WTC11 (cell line): ENCODE results near the gene SNX20. TPM values are rescaled to one million over a fixed set of nuclear protein-coding genes. Genes with fewer than 3 reads are reported as not detected.

Source experiments
- ATAC-seq: fragments of 200-7000 bp; cut with Tn5 transposase; 2 replicates; pipeline ENCODE4 v1.10.0; 2021; ENCODE audit warnings: mild to moderate bottlenecking, moderate library complexity
- CTCF ChIA-PET: fragments of 300-600 bp; sonication (Branson Sonifier 250); formaldehyde crosslinking; loops from one replicate; lab custom pipeline; 2021; ENCODE audit warnings: antibody characterized with exemption; lab: Charles Lee
- POLR2A ChIA-PET: fragments of 350-600 bp; sonication (Branson Sonifier 250); formaldehyde crosslinking; loops from one replicate; lab custom pipeline; 2021; ENCODE audit warnings: antibody characterized with exemption; lab: Charles Lee
- DNase-seq: peaks from one replicate; pipeline ENCODE4 v3.0.0; 2021; ENCODE audit warnings: low spot score
- H3K27ac Mint-ChIP-seq: 2 replicates; pipeline ENCODE4 v1.8.0; 2021; ENCODE audit warnings: mixed read lengths
- H3K27me3 Mint-ChIP-seq: 2 replicates; pipeline ENCODE4 v1.8.0; 2021; ENCODE audit warnings: low read depth, mild to moderate bottlenecking, moderate library complexity, mixed read lengths
- H3K36me3 Mint-ChIP-seq: 2 replicates; pipeline ENCODE4 v1.8.0; 2021; ENCODE audit warnings: mixed read lengths
- H3K4me1 Mint-ChIP-seq: 2 replicates; pipeline ENCODE4 v1.8.0; 2022; ENCODE audit warnings: mixed read lengths
- H3K4me3 Mint-ChIP-seq: 2 replicates; pipeline ENCODE4 v1.8.0; 2021; ENCODE audit warnings: mild to moderate bottlenecking, moderate library complexity, mixed read lengths
- H3K9me3 Mint-ChIP-seq: 2 replicates; pipeline ENCODE4 v1.8.0; 2021; ENCODE audit warnings: mixed read lengths
- NFE2L1 ChIP-seq: sonication (generic); formaldehyde crosslinking; IDR thresholded peaks from 2 replicates; pipeline ENCODE4 v1.8.1; 2023; ENCODE audit warnings: missing genetic modification reagents
- NR3C1 ChIP-seq: sonication (generic); formaldehyde crosslinking; conservative IDR thresholded peaks from 2 replicates; pipeline ENCODE4 v1.8.1; 2023; ENCODE audit warnings: low read depth, mild to moderate bottlenecking, missing genetic modification reagents
- RORB ChIP-seq: fragments of 250-450 bp; sonication (Bioruptor Pico); IDR thresholded peaks from 2 replicates; pipeline ENCODE4 v1.9.0; 2021; ENCODE audit warnings: mild to moderate bottlenecking
- SMAD4 ChIP-seq: sonication (generic); formaldehyde crosslinking; IDR thresholded peaks from 2 replicates; pipeline ENCODE4 v1.8.0; 2022; ENCODE audit warnings: mild to moderate bottlenecking, missing genetic modification reagents
- ZBTB21 ChIP-seq: sonication (generic); formaldehyde crosslinking; IDR thresholded peaks from 2 replicates; pipeline ENCODE4 v1.8.1; 2023; ENCODE audit warnings: mild to moderate bottlenecking, missing genetic modification reagents, borderline replicate concordance
- ZNF121 ChIP-seq: sonication (generic); formaldehyde crosslinking; IDR thresholded peaks from 2 replicates; pipeline ENCODE4 v1.8.0; 2023; ENCODE audit warnings: missing genetic modification reagents
- total RNA-seq: library from RNA; stranded (reverse); gene quantifications from 3 replicates; pipeline ENCODE4 v1.2.3, GENCODE V29; 2021
- TF ChIP-seq, protein P1 (sequence below): fragments of 250-450 bp; sonication (Bioruptor Pico); IDR thresholded peaks from 2 replicates; pipeline ENCODE4 v1.9.0; 2021; ENCODE audit warnings: moderate library complexity, mild to moderate bottlenecking, inconsistent platforms, borderline replicate concordance
- TF ChIP-seq, protein P2 (sequence below): sonication (generic); formaldehyde crosslinking; IDR thresholded peaks from 2 replicates; pipeline ENCODE4 v1.8.1; 2023; ENCODE audit warnings: mild to moderate bottlenecking, missing genetic modification reagents, moderate library complexity
- TF ChIP-seq, protein P3 (sequence below): sonication (generic); formaldehyde crosslinking; IDR thresholded peaks from 2 replicates; pipeline ENCODE4 v1.8.1; 2022; ENCODE audit warnings: low read depth, missing genetic modification reagents, borderline replicate concordance
- TF ChIP-seq, protein P4 (sequence below): fragments of 250-450 bp; sonication (Bioruptor Pico); IDR thresholded peaks from 2 replicates; pipeline ENCODE4 v1.9.0; 2021; ENCODE audit warnings: mild to moderate bottlenecking
- TF ChIP-seq, protein P5 (sequence below): sonication (generic); formaldehyde crosslinking; IDR thresholded peaks from 2 replicates; pipeline ENCODE4 v1.8.1; 2023; ENCODE audit warnings: mild to moderate bottlenecking, moderate library complexity, missing genetic modification reagents
- TF ChIP-seq, protein P6 (sequence below): fragments of 200-600 bp; IDR thresholded peaks from 2 replicates; pipeline ENCODE4 v1.8.0; 2022; ENCODE audit warnings: antibody characterized with exemption
- TF ChIP-seq, protein P7 (sequence below): sonication (generic); formaldehyde crosslinking; IDR thresholded peaks from 2 replicates; pipeline ENCODE4 v1.8.0; 2022; ENCODE audit warnings: mild to moderate bottlenecking, missing genetic modification reagents
- TF ChIP-seq, protein P8 (sequence below): sonication (generic); formaldehyde crosslinking; IDR thresholded peaks from 2 replicates; pipeline ENCODE4 v1.8.1; 2023; ENCODE audit warnings: mild to moderate bottlenecking, missing genetic modification reagents, borderline replicate concordance
- TF ChIP-seq, protein P9 (sequence below): sonication (generic); formaldehyde crosslinking; IDR thresholded peaks from 2 replicates; pipeline ENCODE4 v1.8.0; 2023; ENCODE audit warnings: missing genetic modification reagents

Gene SNX20
- total RNA-seq, 1 experiment from 2014 or later: not detected

DNA sequence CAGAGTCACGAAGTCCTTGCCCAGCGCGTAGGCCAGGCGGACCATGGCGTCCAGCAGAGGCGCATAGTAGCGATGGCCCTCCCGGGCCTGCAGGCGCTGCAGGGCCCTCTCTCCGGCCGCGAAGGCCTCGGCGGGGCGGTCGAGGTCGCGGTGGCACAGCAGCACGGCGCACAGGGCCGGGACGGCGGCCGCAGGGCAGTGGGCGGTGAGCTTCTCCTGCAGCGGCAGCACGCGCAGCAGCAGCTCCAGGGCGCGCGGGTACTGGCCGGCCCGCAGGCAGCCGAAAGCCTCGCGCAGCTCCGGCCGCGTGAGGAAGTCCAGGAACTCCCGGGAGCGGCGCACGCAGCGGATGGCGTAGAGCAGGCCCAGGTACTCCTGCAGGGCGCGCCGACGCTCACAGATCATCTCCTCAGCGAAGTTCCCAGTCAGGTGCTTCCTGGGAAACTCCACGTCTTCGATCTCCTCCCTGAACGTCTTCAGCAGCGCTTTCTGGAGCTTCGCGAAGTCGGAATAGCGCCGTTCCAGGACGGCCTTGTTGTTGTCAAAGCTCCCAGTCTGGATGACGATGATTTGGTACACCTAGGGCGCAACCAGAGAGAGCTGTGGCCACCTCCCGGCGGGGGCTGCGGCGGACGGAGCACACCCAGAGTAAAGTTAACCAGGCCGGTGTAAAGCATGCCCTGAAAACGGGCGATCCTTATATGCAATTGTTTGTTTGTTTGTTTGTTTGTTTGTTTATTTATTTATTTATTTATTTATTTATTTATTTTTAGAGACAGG lies 7.4 kb downstream of the SNX20 start (continued):
- TF ChIP-seq, protein P1, sequence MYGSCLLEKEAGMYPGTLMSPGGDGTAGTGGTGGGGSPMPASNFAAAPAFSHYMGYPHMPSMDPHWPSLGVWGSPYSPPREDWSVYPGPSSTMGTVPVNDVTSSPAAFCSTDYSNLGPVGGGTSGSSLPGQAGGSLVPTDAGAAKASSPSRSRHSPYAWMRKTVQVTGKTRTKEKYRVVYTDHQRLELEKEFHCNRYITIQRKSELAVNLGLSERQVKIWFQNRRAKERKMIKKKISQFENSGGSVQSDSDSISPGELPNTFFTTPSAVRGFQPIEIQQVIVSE (CRISPR knock-in tag): no peak
- TF ChIP-seq ZBTB21 (no peak), SMAD4 (CRISPR knock-in tag) (no peak), RORB (no peak), NFE2L1 (no peak)
- TF ChIP-seq, protein P2, sequence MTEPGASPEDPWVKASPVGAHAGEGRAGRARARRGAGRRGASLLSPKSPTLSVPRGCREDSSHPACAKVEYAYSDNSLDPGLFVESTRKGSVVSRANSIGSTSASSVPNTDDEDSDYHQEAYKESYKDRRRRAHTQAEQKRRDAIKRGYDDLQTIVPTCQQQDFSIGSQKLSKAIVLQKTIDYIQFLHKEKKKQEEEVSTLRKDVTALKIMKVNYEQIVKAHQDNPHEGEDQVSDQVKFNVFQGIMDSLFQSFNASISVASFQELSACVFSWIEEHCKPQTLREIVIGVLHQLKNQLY: no peak
- TF ChIP-seq, protein P3, sequence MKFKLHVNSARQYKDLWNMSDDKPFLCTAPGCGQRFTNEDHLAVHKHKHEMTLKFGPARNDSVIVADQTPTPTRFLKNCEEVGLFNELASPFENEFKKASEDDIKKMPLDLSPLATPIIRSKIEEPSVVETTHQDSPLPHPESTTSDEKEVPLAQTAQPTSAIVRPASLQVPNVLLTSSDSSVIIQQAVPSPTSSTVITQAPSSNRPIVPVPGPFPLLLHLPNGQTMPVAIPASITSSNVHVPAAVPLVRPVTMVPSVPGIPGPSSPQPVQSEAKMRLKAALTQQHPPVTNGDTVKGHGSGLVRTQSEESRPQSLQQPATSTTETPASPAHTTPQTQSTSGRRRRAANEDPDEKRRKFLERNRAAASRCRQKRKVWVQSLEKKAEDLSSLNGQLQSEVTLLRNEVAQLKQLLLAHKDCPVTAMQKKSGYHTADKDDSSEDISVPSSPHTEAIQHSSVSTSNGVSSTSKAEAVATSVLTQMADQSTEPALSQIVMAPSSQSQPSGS (CRISPR knock-in tag): no peak
- TF ChIP-seq, protein P4, sequence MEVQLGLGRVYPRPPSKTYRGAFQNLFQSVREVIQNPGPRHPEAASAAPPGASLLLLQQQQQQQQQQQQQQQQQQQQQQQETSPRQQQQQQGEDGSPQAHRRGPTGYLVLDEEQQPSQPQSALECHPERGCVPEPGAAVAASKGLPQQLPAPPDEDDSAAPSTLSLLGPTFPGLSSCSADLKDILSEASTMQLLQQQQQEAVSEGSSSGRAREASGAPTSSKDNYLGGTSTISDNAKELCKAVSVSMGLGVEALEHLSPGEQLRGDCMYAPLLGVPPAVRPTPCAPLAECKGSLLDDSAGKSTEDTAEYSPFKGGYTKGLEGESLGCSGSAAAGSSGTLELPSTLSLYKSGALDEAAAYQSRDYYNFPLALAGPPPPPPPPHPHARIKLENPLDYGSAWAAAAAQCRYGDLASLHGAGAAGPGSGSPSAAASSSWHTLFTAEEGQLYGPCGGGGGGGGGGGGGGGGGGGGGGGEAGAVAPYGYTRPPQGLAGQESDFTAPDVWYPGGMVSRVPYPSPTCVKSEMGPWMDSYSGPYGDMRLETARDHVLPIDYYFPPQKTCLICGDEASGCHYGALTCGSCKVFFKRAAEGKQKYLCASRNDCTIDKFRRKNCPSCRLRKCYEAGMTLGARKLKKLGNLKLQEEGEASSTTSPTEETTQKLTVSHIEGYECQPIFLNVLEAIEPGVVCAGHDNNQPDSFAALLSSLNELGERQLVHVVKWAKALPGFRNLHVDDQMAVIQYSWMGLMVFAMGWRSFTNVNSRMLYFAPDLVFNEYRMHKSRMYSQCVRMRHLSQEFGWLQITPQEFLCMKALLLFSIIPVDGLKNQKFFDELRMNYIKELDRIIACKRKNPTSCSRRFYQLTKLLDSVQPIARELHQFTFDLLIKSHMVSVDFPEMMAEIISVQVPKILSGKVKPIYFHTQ (CRISPR knock-in tag): no peak
- TF ChIP-seq, all 79 proteins: peak for 0

DNA sequence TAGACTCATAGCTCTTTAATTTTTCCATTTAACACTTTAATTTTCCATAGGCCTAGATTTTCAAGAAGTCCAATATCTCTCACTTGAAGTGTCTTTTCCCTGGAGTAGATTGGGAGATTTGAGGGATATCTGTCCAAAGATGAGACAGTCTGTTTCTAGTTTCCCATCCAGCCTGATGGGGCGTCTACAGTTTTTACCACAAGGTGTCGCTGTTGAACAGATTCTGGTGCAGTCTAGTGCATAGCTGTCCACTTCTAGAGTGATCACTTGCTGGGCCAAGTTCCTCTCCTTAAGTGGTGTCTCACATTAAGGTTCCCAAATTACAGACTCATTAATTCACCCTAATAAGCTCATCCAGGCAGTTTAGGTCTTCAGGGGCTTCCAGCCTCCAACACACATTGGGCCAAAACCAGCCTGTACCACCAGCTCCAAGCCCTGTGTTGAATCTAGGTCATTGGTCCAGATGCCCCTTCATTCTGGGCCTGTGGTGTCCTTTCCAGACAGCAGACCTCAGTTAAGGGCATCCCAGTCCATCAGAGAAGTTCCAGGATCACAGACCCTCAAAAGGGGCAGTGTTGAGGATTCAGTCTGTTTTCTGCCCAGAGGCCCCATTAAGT lies 9.4 kb downstream of the SNX20 start:
- peaks cover 16% of the 10 kb centered on the region for H3K36me3 Mint-ChIP-seq
- H3K9me3 Mint-ChIP-seq: peaks cover 24% of the 10 kb centered on the region
- H3K27me3 Mint-ChIP-seq: no peaks in the 10 kb centered on the region; the same call in 1 of the 2 replicates
- no peak overlapping the region for H3K4me3 Mint-ChIP-seq
- no peak overlapping the region for H3K27ac Mint-ChIP-seq
- H3K4me1 Mint-ChIP-seq: peaks cover 13% of the 10 kb centered on the region
- ATAC-seq (peak; percentile 26; the same call in 1 of the 2 replicates), DNase-seq (peak; percentile 59)
- POLR2A ChIA-PET: no interaction called here
- TF ChIP-seq, protein P5, sequence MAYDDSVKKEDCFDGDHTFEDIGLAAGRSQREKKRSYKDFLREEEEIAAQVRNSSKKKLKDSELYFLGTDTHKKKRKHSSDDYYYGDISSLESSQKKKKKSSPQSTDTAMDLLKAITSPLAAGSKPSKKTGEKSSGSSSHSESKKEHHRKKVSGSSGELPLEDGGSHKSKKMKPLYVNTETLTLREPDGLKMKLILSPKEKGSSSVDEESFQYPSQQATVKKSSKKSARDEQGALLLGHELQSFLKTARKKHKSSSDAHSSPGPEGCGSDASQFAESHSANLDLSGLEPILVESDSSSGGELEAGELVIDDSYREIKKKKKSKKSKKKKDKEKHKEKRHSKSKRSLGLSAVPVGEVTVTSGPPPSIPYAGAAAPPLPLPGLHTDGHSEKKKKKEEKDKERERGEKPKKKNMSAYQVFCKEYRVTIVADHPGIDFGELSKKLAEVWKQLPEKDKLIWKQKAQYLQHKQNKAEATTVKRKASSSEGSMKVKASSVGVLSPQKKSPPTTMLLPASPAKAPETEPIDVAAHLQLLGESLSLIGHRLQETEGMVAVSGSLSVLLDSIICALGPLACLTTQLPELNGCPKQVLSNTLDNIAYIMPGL (CRISPR knock-in tag): no peak
- TF ChIP-seq, protein P6, sequence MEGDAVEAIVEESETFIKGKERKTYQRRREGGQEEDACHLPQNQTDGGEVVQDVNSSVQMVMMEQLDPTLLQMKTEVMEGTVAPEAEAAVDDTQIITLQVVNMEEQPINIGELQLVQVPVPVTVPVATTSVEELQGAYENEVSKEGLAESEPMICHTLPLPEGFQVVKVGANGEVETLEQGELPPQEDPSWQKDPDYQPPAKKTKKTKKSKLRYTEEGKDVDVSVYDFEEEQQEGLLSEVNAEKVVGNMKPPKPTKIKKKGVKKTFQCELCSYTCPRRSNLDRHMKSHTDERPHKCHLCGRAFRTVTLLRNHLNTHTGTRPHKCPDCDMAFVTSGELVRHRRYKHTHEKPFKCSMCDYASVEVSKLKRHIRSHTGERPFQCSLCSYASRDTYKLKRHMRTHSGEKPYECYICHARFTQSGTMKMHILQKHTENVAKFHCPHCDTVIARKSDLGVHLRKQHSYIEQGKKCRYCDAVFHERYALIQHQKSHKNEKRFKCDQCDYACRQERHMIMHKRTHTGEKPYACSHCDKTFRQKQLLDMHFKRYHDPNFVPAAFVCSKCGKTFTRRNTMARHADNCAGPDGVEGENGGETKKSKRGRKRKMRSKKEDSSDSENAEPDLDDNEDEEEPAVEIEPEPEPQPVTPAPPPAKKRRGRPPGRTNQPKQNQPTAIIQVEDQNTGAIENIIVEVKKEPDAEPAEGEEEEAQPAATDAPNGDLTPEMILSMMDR: peak; percentile 81
- TF ChIP-seq NR3C1 (CRISPR knock-in tag): no peak
- CTCF ChIA-PET: interaction anchor here (0.6 to 9.6 kb wide), 17 partner anchors 8 to 222 kb away, joined by 3 to 236 read pairs (median 3); partner anchors contain the start of gene CYLD

DNA sequence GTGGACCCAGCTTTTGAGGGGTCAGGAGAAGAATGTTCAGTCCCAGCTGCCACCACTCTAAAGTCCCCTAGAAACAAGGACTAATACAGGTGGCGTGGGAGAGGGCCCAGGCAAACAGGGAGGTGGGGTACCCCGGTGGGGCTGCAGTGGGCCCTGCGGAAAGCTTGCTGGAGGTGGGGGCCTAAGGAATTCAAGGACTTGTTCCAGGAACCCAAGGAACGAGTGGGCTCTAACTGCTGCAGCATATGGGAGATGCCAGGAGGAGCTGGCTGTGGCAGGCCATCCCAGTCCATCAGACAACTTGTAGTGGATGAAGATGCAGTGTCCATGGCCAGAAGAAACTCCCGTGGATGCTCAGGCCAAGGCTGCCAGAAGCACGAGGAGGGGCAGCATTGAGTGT lies 10.6 kb downstream of the SNX20 start:
- CTCF ChIA-PET: interaction anchor here (0.9 to 9.6 kb wide), 2 partner anchors 9 to 135 kb away, joined by 3 to 236 read pairs; no protein-coding TSS in a partner anchor
- TF ChIP-seq, protein P7, sequence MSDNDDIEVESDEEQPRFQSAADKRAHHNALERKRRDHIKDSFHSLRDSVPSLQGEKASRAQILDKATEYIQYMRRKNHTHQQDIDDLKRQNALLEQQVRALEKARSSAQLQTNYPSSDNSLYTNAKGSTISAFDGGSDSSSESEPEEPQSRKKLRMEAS (CRISPR knock-in tag): no peak
- no peak for TF ChIP-seq ZNF121
- TF ChIP-seq, protein P8, sequence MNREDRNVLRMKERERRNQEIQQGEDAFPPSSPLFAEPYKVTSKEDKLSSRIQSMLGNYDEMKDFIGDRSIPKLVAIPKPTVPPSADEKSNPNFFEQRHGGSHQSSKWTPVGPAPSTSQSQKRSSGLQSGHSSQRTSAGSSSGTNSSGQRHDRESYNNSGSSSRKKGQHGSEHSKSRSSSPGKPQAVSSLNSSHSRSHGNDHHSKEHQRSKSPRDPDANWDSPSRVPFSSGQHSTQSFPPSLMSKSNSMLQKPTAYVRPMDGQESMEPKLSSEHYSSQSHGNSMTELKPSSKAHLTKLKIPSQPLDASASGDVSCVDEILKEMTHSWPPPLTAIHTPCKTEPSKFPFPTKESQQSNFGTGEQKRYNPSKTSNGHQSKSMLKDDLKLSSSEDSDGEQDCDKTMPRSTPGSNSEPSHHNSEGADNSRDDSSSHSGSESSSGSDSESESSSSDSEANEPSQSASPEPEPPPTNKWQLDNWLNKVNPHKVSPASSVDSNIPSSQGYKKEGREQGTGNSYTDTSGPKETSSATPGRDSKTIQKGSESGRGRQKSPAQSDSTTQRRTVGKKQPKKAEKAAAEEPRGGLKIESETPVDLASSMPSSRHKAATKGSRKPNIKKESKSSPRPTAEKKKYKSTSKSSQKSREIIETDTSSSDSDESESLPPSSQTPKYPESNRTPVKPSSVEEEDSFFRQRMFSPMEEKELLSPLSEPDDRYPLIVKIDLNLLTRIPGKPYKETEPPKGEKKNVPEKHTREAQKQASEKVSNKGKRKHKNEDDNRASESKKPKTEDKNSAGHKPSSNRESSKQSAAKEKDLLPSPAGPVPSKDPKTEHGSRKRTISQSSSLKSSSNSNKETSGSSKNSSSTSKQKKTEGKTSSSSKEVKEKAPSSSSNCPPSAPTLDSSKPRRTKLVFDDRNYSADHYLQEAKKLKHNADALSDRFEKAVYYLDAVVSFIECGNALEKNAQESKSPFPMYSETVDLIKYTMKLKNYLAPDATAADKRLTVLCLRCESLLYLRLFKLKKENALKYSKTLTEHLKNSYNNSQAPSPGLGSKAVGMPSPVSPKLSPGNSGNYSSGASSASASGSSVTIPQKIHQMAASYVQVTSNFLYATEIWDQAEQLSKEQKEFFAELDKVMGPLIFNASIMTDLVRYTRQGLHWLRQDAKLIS (CRISPR knock-in tag): no peak
- TF ChIP-seq, protein P9, sequence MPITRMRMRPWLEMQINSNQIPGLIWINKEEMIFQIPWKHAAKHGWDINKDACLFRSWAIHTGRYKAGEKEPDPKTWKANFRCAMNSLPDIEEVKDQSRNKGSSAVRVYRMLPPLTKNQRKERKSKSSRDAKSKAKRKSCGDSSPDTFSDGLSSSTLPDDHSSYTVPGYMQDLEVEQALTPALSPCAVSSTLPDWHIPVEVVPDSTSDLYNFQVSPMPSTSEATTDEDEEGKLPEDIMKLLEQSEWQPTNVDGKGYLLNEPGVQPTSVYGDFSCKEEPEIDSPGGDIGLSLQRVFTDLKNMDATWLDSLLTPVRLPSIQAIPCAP (CRISPR knock-in tag): no peak

More for the DNA sequence above, 10.6 kb downstream of the SNX20 start:
- Mint-ChIP-seq H3K36me3 (peaks cover 16% of the 10 kb centered on the region), H3K9me3 (peaks cover 24% of the 10 kb centered on the region), H3K27me3 (no peaks in the 10 kb centered on the region; the same call in 1 of the 2 replicates), H3K27ac (no peak overlapping the region), H3K4me1 (peaks cover 13% of the 10 kb centered on the region), H3K4me3 (no peak overlapping the region)
- POLR2A ChIA-PET: no interaction called here
- DNase-seq (no peak), ATAC-seq (no peak)
